ENCODE measurements around the gene PDLIM1. TPM values are rescaled to one million over a fixed set of nuclear protein-coding genes. Genes with fewer than 3 reads are reported as not detected.

The PDLIM1 gene
- total RNA-seq, 1 experiment from 2014 or later, result 115 TPM

GRCh38 chr10:95335933-95336699 is 45.3 kb upstream of the PDLIM1 start:
- H3K4me2 ChIP-seq (ENCODE audit: insufficient read depth, insufficient read length, low read length), result no peak overlapping the region
- H4K20me1 ChIP-seq (ENCODE audit: control insufficient read depth, insufficient read depth, insufficient read length), result no peaks in the 10 kb centered on the region
- no peak overlapping the region for H2BK5ac ChIP-seq (ENCODE audit: insufficient read length, low read length)
- no CpG with 5 or more reads among the region's 19 CpGs for WGBS (ENCODE audit: extremely low coverage, insufficient read length, low lambda C conversion rate)
- TF ChIP-seq, protein P1, sequence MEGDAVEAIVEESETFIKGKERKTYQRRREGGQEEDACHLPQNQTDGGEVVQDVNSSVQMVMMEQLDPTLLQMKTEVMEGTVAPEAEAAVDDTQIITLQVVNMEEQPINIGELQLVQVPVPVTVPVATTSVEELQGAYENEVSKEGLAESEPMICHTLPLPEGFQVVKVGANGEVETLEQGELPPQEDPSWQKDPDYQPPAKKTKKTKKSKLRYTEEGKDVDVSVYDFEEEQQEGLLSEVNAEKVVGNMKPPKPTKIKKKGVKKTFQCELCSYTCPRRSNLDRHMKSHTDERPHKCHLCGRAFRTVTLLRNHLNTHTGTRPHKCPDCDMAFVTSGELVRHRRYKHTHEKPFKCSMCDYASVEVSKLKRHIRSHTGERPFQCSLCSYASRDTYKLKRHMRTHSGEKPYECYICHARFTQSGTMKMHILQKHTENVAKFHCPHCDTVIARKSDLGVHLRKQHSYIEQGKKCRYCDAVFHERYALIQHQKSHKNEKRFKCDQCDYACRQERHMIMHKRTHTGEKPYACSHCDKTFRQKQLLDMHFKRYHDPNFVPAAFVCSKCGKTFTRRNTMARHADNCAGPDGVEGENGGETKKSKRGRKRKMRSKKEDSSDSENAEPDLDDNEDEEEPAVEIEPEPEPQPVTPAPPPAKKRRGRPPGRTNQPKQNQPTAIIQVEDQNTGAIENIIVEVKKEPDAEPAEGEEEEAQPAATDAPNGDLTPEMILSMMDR (conservative IDR thresholded peaks at IDR 0.05), result no peak
- no peak overlapping the region for H3K27ac ChIP-seq (ENCODE audit: insufficient read length, low read depth, low read length)
- no peak for DNase-seq
- no peak overlapping the region for H3K9ac ChIP-seq (ENCODE audit: extremely low read depth, insufficient read length, low read length)
- 0 out of 2 replicates have a peak, but pooled peaks cover 2% of the 10 kb centered on the region for H3K27me3 Mint-ChIP-seq (ENCODE audit: low read depth)
- no peaks in the 10 kb centered on the region for H3K9me3 ChIP-seq (ENCODE audit: control insufficient read depth, low read depth, low read length)
- no peak overlapping the region for H3K14ac ChIP-seq (ENCODE audit: insufficient read depth, low read length)
- no peaks in the 10 kb centered on the region for H3K79me1 ChIP-seq (ENCODE audit: insufficient read depth, low read depth, low read length, poor library complexity, severe bottlenecking)
- no peak overlapping the region for H2AK5ac ChIP-seq (ENCODE audit: insufficient read length, low read length)
- H3K56ac ChIP-seq (ENCODE audit: insufficient read length, low read depth, low read length), result no peak overlapping the region
- H2AFZ ChIP-seq (ENCODE audit: low read length), result no peak overlapping the region
- H3T11ph ChIP-seq (ENCODE audit: low read length), result no peak overlapping the region
- H3K9me3 Mint-ChIP-seq, result no peaks in the 10 kb centered on the region
- H3K4ac ChIP-seq (ENCODE audit: low read depth, low read length), result no peak overlapping the region
- no peak overlapping the region for H4K91ac ChIP-seq (ENCODE audit: insufficient read length, low read depth, low read length)
- H3K27ac Mint-ChIP-seq, result peak overlapping the region in 2 of 3 experiments; percentile 71 to 81; a peak in 5 of 7 replicates
- H3K4me3 Mint-ChIP-seq, result no peak overlapping the region
- no peaks in the 10 kb centered on the region for H3K4me1 ChIP-seq (ENCODE audit: insufficient read depth, low read length)
- H4K8ac ChIP-seq (replicated peaks; ENCODE audit: insufficient read length, low read depth, low read length), result no peak overlapping the region
- H2BK15ac ChIP-seq (ENCODE audit: low read depth, low read length), result no peak overlapping the region
- H4K5ac ChIP-seq (ENCODE audit: insufficient read length, low read depth, low read length), result no peak overlapping the region
- H2BK20ac ChIP-seq (ENCODE audit: low read depth, low read length, poor library complexity, severe bottlenecking), result no peak overlapping the region
- H3K23ac ChIP-seq (ENCODE audit: insufficient read length, low read depth, low read length), result no peak overlapping the region
- H3K18ac ChIP-seq (ENCODE audit: insufficient read length, low read depth, low read length), result no peak overlapping the region
- H3K79me2 ChIP-seq (ENCODE audit: insufficient read depth, low read length), result no peaks in the 10 kb centered on the region
- H3K23me2 ChIP-seq (ENCODE audit: insufficient read length, low read depth, low read length, poor library complexity, severe bottlenecking), result no peaks in the 10 kb centered on the region
- no peak overlapping the region for H2BK120ac ChIP-seq (ENCODE audit: low read depth, low read length, poor library complexity, severe bottlenecking)
- H3K27me3 ChIP-seq (ENCODE audit: insufficient read depth, low read length), result no peaks in the 10 kb centered on the region
- H3K4me1 Mint-ChIP-seq, result peaks cover 26 to 30% of the 10 kb centered on the region in 2 experiments
- H3K36me3 Mint-ChIP-seq (ENCODE audit: insufficient read depth in 1 of 3, low read depth in 3 of 3), result peaks cover 4 to 17% (median 6%) of the 10 kb centered on the region in 3 experiments; a peak in 6 of 7 replicates
- H2BK12ac ChIP-seq (ENCODE audit: insufficient read length, low read depth, low read length), result no peak overlapping the region
